Activated CD8-positive, alpha-beta T cell treated with anti-CD3 and anti-CD28 coated beads for 36 hours (primary cell): ENCODE measurements around the gene PGF. TPM values are rescaled to one million over a fixed set of nuclear protein-coding genes. Genes with fewer than 3 reads are reported as not detected.
A peak's percentile ranks its signal among the peaks of the same experiment; 100 is the strongest.

Experiments used
- ATAC-seq: fragments of 200-7000 bp; cut with Tn5 transposase; one replicate; pipeline ENCODE4 v1.10.0; 2021; ENCODE audit warnings: mild to moderate bottlenecking, moderate library complexity
- CTCF ChIA-PET: fragments of 350-600 bp; sonication (Branson Sonifier 250); formaldehyde crosslinking; loops from one replicate; lab custom pipeline; 2021; ENCODE audit warnings: antibody characterized with exemption; lab: Charles Lee
- POLR2A ChIA-PET: fragments of 350-600 bp; sonication (Branson Sonifier 250); formaldehyde crosslinking; loops from one replicate; lab custom pipeline; 2021; ENCODE audit warnings: antibody characterized with exemption; lab: Charles Lee
- DNase-seq: peaks from one replicate; pipeline ENCODE4 v3.0.0-alpha.2; 2020
- H3K27ac Mint-ChIP-seq: one replicate; pipeline ENCODE4 v1.8.0; 2021; ENCODE audit warnings: mild to moderate bottlenecking, mixed read lengths
- H3K27me3 Mint-ChIP-seq: one replicate; pipeline ENCODE4 v1.8.0; 2021; ENCODE audit warnings: mixed read lengths
- H3K36me3 Mint-ChIP-seq: one replicate; pipeline ENCODE4 v1.8.0; 2021; ENCODE audit warnings: low read depth, mixed read lengths
- H3K4me1 Mint-ChIP-seq: one replicate; pipeline ENCODE4 v1.8.0; 2021; ENCODE audit warnings: low read depth, mixed read lengths
- H3K4me3 Mint-ChIP-seq: one replicate; pipeline ENCODE4 v1.8.0; 2021; ENCODE audit warnings: mild to moderate bottlenecking, moderate library complexity, mixed read lengths
- H3K9me3 Mint-ChIP-seq: one replicate; pipeline ENCODE4 v1.8.0; 2021; ENCODE audit warnings: mixed read lengths
- intact Hi-C: fragments of 100-400 bp; cut with micrococcal nuclease; formaldehyde crosslinking; loops from one replicate; pipeline ENCODE4 v1.10.0; 2022
- total RNA-seq, 2 experiments: library from RNA; stranded (reverse); gene quantifications; one replicate each; pipeline ENCODE4 v1.2.3, GENCODE V29; 2021
- TF ChIP-seq, protein P1 (sequence below): fragments of 200-600 bp; IDR thresholded peaks from one replicate; pipeline ENCODE4 v1.8.0; 2022; ENCODE audit warnings: antibody characterized with exemption, mild to moderate bottlenecking

Gene PGF
- total RNA-seq, 2 experiments from 2014 or later = 0.27 to 0.45 TPM

GRCh38 chr14:74905595-74906142, 49.7 kb downstream of the PGF start:
- H3K27me3 Mint-ChIP-seq = no peaks in the 10 kb centered on the region
- peaks cover 22% of the 10 kb centered on the region for H3K36me3 Mint-ChIP-seq
- POLR2A ChIA-PET = interaction anchor here (0.8 to 2.7 kb wide), 11 partner anchors 9 to 136 kb away, joined by 3 to 22 read pairs (median 4); partner anchors contain the start of gene DLST
- peaks cover 10% of the 10 kb centered on the region for H3K4me1 Mint-ChIP-seq
- TF ChIP-seq, protein P1, sequence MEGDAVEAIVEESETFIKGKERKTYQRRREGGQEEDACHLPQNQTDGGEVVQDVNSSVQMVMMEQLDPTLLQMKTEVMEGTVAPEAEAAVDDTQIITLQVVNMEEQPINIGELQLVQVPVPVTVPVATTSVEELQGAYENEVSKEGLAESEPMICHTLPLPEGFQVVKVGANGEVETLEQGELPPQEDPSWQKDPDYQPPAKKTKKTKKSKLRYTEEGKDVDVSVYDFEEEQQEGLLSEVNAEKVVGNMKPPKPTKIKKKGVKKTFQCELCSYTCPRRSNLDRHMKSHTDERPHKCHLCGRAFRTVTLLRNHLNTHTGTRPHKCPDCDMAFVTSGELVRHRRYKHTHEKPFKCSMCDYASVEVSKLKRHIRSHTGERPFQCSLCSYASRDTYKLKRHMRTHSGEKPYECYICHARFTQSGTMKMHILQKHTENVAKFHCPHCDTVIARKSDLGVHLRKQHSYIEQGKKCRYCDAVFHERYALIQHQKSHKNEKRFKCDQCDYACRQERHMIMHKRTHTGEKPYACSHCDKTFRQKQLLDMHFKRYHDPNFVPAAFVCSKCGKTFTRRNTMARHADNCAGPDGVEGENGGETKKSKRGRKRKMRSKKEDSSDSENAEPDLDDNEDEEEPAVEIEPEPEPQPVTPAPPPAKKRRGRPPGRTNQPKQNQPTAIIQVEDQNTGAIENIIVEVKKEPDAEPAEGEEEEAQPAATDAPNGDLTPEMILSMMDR = peak; percentile 97
- no peaks in the 10 kb centered on the region for H3K9me3 Mint-ChIP-seq
- intact Hi-C loops = loop anchor here (1.0 kb wide), 1 partner anchor 44 kb away; no protein-coding TSS in a partner anchor
- peak overlapping the region; percentile 38 for H3K27ac Mint-ChIP-seq
- no peak overlapping the region for H3K4me3 Mint-ChIP-seq
- CTCF ChIA-PET = interaction anchor here (0.6 to 14.6 kb wide), 51 partner anchors 11 to 399 kb away, joined by 3 to 528 read pairs (median 4); partner anchors contain the start of genes DLST, EIF2B2, LTBP2 and PROX2
- ATAC-seq (peak; percentile 81), DNase-seq (peak; percentile 84)

- H3K4me3 Mint-ChIP-seq = no peak overlapping the region
- peak overlapping the region; percentile 55 for H3K27ac Mint-ChIP-seq
- peaks cover 10% of the 10 kb centered on the region for H3K4me1 Mint-ChIP-seq
- no peaks in the 10 kb centered on the region for H3K9me3 Mint-ChIP-seq
- TF ChIP-seq, protein P1 = no peak
- H3K27me3 Mint-ChIP-seq = no peaks in the 10 kb centered on the region
- H3K36me3 Mint-ChIP-seq = peaks cover 29% of the 10 kb centered on the region
- intact Hi-C loops = loop anchor here (1.0 kb wide), 1 partner anchor 44 kb away; no protein-coding TSS in a partner anchor
- DNase-seq (no peak), ATAC-seq (no peak)
- ChIA-PET POLR2A (interaction anchor here (0.8 to 2.7 kb wide), 9 partner anchors 8 to 137 kb away, joined by 3 to 22 read pairs (median 4); partner anchors contain the start of gene DLST), CTCF (interaction anchor here (0.6 to 14.6 kb wide), 34 partner anchors 10 to 399 kb away, joined by 3 to 528 read pairs (median 4); partner anchors contain the start of genes DLST, EIF2B2, LTBP2 and PROX2)
Observed at GRCh38 chr14:74904635-74905503, 50.5 kb downstream of the PGF start.

DNA sequence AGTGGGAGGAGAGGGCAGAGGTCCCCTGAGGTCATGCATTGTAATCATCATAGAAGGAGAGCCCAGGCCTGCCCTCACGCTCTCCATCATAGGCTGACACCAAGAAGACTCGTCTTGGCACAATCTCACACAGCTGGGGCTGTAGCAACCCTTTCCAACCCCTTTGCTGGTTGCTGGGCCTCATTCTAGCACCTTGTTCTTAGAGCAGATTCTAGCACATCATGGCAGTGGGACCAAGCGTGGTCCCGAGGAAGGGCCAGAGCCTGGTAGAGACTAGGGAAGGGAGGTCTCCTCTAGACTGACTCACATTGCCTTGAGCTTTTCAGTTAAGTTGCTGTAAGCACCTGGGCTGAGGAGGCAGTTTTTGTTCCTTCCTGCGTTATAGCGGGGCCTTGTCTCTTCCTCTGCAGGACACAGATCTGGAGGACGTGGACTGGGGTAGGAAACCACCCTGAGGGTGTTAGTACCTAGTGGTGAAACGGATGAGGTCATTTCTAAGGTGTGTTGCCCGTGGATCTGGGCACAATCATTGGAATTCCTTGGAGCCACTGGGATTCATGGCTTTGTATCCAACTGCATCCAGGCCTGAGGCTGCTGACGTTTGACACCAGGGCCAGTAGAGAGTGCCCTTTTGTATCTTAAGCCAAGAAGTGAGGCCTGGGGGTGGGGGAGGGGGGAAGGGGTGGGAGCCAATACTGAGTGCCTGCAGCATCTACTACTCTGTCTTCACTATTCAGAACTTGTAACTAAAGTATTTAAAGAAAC, 52.3 kb downstream of the PGF start:
- Mint-ChIP-seq H3K9me3 (no peaks in the 10 kb centered on the region), H3K27me3 (no peaks in the 10 kb centered on the region), H3K36me3 (peaks cover 46% of the 10 kb centered on the region), H3K4me3 (no peak overlapping the region), H3K27ac (peak overlapping the region; percentile 71), H3K4me1 (peaks cover 10% of the 10 kb centered on the region)
- intact Hi-C loops = no loop called here
- ATAC-seq (no peak), DNase-seq (no peak)
- ChIA-PET POLR2A (interaction anchor here (0.7 kb wide), 1 partner anchor 521 kb away, joined by 3 read pairs; no protein-coding TSS in a partner anchor), CTCF (interaction anchor here (4.8 to 14.6 kb wide), 3 partner anchors 8 to 43 kb away, joined by 64 to 528 read pairs (median 73); partner anchors contain the start of gene DLST)
- TF ChIP-seq, protein P1 = no peak

GRCh38 chr14:74898694-74899093, 56.7 kb downstream of the PGF start:
- CTCF ChIA-PET = interaction anchor here (2.5 to 14.6 kb wide), 2 partner anchors 38 to 39 kb away, joined by 19 to 528 read pairs; no protein-coding TSS in a partner anchor
- Mint-ChIP-seq H3K27me3 (no peaks in the 10 kb centered on the region), H3K9me3 (no peaks in the 10 kb centered on the region), H3K36me3 (peaks cover 67% of the 10 kb centered on the region), H3K27ac (peak overlapping the region; percentile 2), H3K4me3 (no peak overlapping the region), H3K4me1 (peaks cover 7% of the 10 kb centered on the region)
- intact Hi-C loops = no loop called here
- no peak for DNase-seq
- POLR2A ChIA-PET = interaction anchor here (0.9 to 1.4 kb wide), 3 partner anchors 10 to 38 kb away, joined by 3 to 4 read pairs (median 4); no protein-coding TSS in a partner anchor
- TF ChIP-seq, protein P1 = no peak
- ATAC-seq = no peak
